HPDE6-E6E7 (cell line): ENCODE data around the gene CYP11A1.
A peak's percentile ranks its signal among the peaks of the same experiment; 100 is the strongest.

ENCODE experiments used
- DNase-seq: peaks from one replicate; pipeline ENCODE4 v3.0.0; 2011; ENCODE audit warnings: missing footprints; ENCODE audit errors: extremely low spot score

CYP11A1 gene

DNA sequence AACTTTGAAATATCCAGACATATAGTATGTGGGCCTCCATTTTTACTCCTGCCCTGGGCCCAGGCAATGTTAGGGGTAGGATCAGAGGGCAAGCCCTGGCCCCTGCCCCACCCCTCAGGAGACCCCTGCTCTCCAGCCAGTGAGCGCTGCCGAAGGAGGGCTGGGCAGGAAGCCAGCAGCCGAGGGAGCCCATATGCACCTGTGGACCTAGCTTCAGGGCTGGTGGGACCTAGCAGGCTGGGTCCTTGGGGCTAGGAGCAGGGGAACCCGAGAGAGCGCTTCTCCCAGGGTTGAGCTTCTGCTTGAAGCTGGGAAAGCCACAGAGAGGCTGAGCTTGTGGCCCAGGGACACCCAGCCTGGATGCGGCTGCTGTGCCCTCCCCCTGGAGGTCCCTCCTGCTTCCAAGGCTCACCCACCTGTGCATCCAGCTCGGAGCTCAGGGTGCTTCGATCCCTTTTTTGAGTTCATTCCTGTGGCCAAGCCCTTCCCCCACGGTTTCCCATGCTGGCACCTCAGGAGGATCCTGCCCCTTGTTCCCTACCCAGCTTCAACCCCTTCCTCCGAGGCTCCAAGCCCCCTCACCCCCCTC is 21.0 kb upstream of the CYP11A1 start:
- no peak for DNase-seq

DNA sequence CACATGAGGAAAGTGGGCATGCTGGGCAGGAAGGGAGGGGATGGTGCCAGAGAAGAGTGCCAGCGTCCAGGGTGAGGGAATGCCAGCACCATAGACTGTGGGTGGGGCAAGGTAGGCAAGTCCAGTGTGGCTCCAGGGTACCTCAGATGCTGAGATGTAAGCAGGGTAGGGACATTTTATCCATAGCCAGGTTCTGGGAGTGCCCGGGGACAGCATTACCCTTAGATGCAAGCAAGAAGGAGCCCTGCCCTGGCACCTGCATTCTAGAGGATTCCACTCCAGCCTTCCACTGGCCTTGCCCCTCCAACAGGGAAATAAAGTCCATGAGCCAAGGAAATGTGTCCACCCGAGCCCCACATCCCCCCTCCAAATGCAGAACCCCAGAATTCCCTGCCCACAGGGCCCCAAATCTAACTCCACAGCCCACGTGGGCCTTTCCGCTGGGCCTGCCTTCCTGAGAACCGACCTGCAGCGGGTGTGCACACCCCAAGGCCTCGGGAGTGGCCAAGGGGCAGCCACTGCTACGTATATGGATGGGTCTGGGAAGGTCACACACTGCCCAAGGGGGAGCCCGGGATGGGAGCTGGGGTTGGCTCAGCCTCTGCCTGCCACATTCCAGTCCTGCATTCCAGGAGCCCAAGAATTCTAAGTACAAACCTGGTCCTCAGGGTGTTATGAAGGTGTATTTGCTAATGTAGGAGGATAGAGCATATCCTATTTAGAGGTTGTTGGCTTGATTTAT is 20.3 kb upstream of the CYP11A1 start:
- DNase-seq = no peak

GRCh38 chr15:74387141-74387541 is 19.7 kb upstream of the CYP11A1 start:
- no peak for DNase-seq

- no peak for DNase-seq
These were observed 19.2 kb upstream of the CYP11A1 start for GRCh38 chr15:74386496-74387140.

DNA sequence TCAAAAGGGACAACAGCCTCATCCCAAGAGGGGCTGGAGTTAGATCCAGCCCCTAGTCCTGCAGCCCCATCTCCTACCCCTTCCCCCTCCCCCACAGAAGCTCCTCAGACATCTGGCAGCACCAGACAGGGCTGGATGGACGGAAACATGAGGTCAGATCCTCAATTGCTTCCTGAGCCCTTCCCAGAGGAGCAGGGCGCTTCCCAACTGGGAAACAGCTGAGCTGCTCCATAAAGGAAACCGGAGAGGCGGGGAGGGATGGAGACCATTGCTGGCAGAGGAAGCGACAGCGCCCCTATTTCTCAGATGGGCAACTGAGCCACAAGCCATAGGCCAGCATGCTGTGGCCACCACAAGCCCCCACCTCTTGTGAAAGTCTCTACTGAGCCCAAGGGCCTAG is 18.3 kb upstream of the CYP11A1 start:
- no peak for DNase-seq

- peak; percentile 88 for DNase-seq
These were observed 17.6 kb upstream of the CYP11A1 start for GRCh38 chr15:74384881-74385643.

GRCh38 chr15:74384566-74384880 is 17.1 kb upstream of the CYP11A1 start:
- DNase-seq = no peak

GRCh38 chr15:74383695-74384565 is 16.5 kb upstream of the CYP11A1 start:
- DNase-seq = peak; percentile 98

DNA sequence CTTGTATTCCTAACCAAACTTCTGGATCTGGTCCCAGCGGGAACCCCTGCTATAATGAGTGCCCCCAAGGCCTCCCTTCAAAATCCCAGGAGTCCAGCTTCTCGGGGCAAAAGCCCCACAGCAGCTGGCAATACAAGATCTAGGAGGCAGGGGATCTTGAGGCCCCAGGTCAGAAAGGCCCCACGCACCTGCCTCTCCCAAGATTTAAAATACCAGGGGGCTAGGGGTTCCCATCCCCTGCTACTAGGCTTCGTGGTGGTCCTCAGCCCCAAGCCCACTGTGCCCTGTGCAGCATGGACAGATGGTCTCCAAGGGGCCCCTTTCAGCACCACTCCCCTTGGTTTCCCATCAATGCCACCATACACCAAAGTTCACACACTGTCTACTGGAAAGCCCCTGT is 15.8 kb upstream of the CYP11A1 start:
- DNase-seq = no peak

DNA sequence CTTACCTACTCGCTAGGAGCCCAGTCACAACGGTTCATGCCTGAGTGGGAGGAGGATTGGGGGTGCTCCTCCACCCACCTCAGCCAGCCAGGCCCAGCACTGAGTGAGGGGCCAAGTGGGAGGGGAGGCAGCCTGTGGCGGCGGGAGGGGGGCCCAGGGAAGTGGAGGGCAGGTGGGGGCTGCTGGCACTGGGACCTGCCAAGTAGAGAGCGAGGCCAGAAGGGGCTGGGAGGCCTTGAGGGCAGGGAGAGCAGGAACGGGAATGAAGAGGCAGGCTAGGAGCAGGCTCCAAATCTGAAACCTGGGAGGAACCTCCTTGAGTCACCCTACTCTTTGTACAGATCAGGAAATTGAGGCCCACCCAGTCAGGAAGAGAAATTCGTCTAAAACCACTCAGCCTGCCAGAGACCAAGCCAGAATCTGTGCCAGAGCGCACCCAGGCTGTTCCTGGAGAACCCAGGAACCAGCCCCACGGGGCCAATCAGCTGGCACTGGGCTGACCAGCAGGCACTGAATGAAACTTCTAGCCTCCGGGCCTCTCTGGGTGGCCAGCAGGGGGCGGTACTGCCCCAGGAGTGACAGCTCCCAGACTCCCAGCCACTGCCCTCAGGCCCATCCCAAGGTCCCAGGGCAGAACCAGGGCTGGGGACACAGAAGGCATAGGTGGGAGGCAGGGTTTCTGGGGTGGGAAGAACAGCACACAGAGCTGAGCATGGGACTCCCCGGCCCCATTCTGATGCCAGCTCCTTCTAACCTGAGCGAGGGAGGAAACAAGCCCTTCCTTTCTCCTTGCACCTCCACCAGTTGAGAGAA is 14.8 kb upstream of the CYP11A1 start:
- peak; percentile 85 for DNase-seq

DNA sequence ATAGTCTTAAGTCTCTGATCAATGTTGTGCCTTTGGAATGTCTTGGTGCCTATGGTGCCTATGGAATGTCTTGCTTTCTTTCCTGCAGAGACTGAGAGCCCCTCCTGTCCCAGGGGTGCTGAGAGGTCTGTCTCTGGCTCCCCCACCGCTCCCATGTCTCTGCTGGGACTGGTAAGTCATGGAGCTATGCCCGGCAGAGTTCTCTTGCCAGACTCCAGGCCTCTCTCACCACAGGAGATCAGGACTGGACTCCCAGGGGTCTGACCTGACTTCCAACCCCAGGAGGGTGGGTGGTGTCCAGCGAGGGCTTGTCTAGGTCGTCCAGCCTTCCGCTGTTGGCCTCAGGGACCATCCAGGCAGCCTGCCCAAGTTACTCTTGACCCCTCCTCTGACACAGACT is 14.0 kb upstream of the CYP11A1 start:
- DNase-seq = no peak

GRCh38 chr15:74381190-74381453 is 13.7 kb upstream of the CYP11A1 start:
- DNase-seq = no peak

DNA sequence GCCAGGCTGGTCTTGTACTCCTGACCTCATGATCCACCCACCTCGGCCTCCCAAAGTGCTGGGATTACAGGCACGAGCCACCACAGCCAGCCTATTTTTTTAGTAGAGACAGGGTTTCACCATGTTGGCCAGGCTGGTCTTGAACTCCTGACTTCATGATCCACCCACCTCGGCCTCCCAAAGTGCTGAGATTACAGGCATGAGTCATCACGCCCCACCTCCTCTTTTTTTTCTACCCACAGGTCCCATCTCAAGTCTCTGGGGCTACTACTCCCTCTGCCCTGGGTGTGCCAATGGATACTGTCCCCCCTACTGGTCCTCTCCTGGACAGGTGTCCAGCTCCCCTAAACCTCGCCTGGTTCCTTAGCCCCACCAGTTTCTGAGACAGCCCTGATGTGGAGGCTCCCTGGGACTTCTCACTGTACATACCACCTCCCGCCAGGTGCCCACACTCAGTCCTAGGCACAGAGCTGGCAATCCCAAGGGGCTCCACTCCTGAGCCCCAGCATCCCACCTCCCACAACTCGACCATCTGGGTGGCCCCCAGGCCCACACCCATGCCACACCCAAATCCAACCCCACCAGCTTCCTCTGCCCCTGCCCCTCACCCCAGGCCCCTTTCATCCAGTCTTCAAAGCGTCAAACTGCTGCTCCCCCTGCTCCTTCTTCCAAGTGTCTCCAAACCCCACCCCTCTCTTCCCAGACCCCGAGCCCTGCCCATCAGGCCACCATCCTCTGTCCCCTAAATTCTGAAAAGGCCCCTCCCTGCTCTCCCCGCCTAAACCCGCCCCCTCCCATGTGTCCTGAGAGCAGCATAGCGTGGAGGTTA is 13.1 kb upstream of the CYP11A1 start:
- no peak for DNase-seq

- DNase-seq = no peak
These were observed 11.4 kb upstream of the CYP11A1 start for GRCh38 chr15:74378848-74379247.

DNA sequence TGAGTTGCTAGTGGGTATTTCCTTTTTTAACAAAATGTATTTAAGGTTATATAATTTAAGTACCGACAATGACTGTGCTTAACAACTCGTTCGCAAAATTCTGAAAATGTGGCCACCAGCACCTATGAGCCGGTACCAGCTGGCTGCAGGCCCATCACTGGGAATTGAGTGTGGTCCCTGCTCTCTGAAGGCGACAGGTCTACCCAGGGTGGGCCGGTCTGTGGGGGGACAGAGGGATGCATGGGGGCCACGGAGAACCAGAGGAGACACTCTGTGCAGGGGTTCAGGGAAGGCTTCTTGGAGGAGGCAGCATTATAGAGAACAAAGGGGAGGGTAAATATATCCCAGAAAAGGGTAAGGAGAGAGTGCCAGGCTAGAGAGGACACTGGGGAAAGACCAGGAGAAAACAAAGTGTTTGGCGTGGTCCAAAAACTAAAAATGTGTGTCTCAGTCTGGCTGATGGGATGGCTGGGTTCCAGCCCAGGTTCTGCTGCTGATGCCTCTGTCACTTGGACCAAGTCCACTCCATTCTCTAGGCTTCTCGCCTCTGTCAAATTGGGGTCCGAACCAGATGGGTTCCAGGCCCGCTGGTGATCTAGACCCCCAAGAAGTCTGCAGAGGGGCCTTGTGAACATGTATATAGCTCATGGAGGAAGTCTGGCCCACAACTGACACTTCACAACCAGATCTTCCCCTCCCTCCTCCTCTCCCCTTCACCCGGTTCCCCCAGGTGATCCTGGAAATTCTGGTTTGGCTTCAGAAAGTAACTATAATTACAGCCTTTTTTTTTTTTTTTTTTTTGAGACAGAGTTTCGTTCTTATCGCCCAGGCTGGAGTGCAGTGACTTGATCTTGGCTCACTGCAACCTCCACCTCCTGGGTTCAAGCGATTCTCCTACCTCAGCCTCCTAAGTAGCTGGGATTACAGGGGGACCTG is 10.7 kb upstream of the CYP11A1 start:
- DNase-seq = no peak

GRCh38 chr15:74376825-74377581 is 9.6 kb upstream of the CYP11A1 start:
- no peak for DNase-seq

GRCh38 chr15:74376226-74376625 is 8.8 kb upstream of the CYP11A1 start:
- DNase-seq = no peak

DNA sequence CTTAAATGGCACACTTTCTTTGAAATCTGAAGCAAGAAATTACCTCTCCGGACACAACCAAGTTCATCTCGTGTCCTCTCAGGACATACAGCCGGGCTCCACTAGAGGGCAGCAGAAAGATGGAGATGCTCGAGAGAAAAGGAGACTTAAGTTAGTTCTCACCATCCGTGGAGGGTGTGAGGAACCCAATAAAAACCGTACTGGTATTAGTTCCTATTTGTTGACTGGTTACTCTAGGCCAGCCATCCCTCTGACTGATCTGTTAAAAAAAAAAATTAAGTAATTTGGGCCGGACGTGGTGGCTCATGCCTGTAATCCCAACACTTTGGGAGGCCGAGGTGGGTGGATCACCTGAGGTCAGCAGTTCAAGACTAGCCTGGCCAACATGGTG is 7.9 kb upstream of the CYP11A1 start:
- no peak for DNase-seq
